HG03439 (cell line): Measurements from ENCODE around the gene CEP70.
"Not testable (repeated sequence)": the region's sequence is repeated elsewhere in the genome, so short reads cannot be mapped to it uniquely, and the experiment has no call there.

Experiments used
- ATAC-seq: cut with Tn5 transposase; IDR thresholded peaks from one replicate; pipeline ENCODE4 v1.9.1; 2021; ENCODE audit warnings: mild to moderate bottlenecking, moderate library complexity; ENCODE audit not compliant: unreplicated experiment

The CEP70 gene

DNA sequence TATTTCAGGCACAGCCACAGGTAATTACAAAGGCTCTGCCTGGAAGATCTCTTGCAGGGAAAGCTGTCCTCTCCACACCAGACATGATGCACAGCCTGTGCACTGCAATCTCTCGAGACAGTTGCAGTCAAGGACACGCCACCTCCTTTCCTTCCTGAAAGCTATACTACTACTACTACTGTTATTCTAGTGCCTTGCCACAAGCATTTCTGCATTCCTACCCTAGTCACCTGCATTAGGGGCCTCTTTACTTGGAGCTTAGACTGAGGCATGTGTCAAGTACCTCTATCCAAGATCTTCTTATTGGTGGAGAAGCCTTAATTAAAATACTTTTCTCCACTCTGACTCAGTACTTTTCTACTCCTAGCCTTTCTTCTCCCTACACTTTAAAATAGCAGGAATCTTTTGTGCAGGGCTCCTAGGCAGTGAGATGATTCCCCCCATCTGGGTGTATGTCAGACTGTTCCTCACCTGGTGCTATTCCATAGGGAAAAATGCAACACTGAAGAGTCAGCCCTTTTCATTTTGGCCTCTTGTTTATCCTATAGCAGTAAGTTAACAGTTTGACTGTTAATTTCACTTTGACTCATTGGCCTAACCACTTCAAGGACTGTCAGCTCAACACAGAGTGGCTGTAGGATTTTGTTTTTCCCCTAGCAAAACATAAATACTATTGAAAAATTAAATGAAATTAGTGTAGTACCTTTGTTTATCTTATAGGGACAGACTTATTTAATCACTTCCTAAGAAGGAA is 80.8 kb downstream of the CEP70 start:
- ATAC-seq, result peak; percentile 88

DNA sequence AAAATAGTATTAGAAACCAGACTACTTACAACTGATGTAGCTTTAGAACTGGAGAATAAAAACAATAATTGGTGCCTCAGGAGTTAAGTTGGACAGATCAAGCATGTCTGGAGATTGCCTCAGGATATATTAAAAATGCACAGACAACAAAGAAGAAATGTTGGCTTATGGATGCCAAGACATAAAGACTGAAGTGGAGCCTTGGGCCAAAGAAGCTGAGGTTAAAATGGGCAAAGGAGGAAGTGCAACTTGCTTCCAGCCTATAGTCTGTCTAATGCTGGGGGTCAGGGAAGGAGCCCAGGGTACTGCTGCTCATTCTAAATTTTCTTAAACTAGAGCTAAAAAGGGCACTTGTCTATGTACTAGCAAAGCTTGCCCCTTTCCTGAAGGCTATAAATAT is 82.1 kb downstream of the CEP70 start:
- no peak for ATAC-seq

DNA sequence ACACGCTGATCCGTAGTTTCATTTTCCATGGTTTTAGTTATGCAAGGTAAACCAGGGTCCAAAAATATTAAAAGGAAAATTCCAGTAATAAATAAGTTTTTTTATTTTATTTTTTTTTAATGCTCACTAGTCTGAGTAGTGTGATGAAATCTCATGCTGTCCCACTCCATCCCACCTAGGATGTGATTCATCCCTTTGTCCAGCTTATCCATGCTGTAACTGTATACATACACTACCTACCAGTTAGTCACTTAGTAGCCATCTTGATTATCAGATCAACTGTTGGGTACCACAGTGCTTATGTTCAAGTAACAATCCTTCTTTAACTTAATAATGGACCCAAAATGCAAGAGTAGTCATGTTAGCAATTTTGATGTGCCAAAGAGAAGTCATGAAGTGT is 84.5 kb downstream of the CEP70 start:
- no peak for ATAC-seq

DNA sequence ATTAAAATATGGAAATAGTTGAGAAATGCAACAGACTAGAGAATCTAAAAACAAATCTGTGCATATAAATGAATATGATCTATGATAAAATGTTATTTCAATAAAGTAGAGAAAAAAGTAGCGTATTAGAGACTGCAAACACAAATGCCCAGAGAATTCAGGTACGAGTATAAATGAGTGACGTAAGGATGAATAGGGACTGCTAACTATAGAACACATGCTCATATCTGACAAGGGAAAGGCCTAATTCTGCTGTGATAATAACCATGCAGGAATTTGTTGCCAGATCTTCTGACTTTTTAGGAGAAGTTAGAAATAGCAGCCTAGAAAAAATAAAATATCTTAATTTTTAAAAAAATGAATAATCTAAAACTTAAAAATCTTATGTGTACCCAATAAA is 86.5 kb downstream of the CEP70 start:
- no peak for ATAC-seq

DNA sequence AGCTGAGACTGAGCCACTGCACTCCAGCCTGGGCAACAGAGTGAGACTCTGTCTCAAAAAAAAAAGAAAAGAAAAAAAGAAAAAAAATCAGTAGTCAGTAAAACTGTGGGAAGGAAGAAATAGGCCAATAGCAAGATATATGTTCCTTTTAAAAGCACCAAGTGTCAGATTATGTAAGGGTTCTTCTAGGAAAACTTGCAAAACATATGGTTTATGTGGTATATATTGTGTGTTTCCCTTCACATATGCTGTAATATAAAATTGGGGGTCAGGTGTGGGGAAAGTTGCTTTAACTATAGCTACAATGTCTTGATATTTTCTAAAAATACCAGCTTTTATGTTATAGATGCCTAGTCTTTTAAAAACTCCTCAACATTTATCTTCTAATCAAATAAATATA is 95.1 kb downstream of the CEP70 start:
- ATAC-seq, result no peak

DNA sequence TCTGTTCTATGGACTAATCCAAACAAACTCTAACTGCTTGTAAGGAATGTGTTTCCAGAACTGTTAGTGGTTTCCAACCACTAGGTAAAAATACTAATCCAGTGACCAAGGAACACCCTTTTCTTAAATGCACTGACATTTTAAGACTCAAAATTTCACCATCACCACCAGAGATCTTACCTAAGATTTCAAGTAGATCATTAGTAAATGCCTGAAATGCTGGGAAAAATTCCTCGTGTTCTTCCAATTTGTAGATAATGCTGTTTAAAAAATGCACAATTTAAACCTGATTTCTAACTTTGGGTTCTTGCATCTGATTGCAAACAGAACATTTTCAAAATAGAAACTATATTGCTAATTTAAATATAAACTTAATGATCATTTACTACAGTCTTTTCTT is 96.2 kb downstream of the CEP70 start:
- no peak for ATAC-seq

DNA sequence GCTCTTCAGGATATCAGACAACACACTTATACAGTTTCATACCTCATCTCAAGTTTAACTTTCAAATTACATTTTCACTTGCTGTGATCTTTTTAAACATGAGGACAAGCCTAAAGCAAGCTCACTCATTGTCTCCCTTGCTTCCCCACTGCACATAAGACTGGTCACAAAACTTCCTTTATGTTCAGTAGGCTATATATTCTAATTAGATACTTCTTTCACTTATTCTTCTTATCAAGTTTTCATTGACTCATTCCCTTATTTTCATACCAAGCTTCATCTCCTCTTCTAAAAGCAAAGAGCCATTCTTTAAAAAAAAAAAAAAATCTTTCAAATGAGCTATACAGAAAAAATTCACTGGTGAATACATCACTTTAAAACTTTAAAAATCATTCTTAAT is 97.0 kb downstream of the CEP70 start:
- ATAC-seq, result no peak

DNA sequence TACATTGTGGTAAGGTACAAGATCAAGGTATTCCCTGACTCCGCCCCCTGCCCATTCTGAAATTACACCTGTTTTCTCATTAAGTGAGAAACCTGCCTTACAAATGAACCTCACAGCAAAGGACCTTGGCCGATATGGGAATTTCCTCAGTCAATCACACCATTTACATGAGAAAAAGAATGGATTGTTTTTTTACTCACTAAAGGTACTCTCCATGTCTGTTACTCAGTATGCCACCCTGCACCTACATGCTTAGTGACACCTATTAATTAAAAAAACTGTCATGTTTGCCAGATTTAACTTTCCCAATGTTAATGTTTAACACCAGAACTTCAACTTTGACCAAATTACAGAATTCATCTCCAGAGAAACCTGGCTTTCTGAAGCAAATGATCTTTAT is 97.6 kb downstream of the CEP70 start:
- ATAC-seq, result no peak

DNA sequence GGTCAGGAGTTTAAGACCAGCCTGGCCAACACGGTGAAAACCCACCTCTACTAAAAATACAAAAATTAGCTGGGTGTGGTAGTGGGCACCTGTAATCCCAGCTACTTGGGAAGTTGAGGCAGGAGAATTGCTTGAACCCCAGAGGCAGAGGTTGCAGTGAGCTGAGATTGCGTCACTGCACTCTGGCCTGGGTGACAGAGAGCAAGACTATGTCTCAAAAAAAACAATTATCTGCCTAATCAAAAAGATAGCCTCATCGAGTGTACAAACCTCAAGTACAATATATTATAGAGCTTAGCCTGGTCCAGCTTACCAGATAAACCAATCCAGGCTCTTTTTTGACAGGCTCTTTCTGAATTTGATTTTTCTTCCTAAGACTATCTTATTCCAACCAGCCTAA is 98.4 kb downstream of the CEP70 start:
- ATAC-seq, result not testable (repeated sequence)

DNA sequence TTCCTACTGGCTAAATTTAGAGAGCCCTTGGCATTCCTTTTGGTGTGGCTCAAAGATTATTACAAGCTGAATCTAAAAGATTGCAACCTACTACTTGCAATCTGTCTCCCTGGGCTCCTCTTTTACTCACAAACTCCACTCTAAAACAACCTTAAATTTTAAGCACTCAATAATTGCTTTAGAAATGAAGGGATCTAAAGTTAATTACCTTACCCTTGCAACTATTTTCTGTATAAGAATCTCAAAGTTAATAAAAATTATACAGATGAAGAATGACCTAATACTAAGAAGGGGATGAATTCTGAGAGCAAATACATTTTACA is 99.5 kb downstream of the CEP70 start:
- ATAC-seq, result no peak

DNA sequence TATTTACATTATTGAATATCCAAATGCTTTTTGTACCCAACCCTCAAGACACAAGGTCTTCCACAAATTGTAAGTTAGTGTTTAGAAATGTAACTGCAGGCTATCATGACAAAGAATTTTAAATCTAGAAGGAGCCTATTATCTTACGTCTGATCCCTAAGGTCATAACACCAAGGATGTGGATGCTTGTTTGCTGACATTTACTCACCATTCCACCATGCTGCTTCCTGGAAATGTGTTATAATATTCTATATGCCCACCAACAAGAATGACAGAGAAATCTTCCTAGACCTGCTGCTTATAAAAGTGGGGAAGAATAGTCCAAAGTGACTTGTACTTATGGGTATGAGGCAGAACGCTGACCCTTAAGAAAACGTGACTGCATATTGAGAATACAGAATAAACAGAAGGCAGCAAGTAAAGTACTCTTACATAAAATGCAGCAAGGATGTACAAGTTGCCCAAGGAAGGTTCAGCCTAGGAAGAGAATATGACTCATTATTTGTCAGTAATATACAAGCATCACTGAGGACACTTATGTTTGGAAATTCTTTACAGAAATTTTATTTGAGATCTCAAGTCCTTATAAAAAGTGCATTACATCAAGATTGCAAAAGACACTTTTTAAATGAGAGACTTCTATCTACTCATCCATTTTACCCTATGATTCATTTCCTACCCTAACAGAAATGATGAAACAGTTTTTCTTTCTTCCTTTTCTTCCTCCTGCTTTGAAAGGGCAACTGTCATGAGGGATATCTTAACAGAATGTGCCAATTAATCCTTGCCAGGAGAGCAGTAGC is 100.1 kb downstream of the CEP70 start:
- no peak for ATAC-seq

DNA sequence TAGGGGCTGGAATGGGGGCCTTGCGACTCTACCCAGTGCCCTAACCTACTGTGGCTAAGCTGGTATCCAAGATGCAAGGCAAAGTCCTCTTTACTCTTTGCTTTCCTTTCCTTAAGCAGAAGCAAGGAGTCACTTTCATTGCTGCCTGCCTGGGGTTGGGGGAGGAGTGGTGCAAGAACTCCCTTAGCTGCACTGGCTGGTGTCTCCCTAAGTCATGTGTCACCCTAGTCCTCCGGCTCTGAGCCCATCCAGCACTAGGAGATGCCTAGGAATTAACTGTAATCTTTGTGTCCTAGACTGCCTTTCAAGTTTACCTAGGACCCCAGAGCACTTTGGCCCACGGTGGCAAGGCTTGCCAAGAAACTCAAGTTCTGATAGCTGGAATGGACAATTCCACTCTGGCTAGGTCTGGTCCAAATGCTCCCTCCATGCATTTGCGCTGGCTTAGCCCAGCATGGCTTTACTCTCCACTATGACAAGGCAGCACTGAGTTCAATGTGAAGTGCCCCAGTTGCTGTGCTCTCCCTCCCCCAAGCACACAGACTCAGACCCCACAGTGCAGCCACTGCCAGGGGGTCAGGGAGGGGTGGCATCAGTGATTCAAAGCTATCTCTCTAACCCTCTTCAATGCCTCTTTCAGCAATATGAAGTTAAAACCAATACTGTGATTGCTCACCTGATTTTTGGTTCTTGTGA is 100.9 kb downstream of the CEP70 start:
- no peak for ATAC-seq

DNA sequence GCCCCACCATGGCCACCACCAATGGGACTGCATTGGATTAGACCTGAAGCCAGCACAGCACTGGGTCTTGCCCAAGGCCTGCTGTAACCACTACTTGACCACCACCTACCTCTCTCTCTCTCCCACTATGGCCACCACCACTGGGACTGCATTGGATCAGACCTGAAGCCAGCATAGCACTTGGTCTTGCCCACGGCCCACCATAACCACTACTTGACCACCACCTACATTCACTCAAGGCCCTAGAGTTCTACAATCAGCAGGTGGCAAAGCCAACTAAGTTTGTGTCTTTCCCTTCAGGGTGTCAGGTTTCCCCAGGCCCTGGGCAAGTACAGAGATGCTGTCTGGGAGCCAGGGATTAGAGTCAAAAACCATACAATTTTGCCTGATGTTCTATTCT is 102.1 kb downstream of the CEP70 start:
- no peak for ATAC-seq

DNA sequence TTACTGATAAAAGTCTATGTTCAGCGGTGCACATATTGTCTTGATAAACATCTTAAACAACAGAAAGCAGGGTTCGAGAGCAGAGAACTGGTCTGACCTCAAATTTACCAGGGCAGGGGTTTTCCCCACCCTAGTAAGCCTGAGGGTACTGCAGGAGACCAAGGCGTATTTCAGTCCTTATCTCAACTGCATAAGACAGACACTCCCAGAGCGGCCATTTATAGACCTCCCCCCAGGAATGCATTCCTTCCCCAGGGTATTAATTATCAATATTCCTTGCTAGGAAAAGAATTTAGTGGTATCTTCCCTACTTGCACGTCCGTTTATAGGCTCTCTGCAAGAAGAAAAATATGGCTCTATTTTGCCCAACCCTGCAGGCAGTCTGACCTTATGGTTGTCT is 107.5 kb downstream of the CEP70 start:
- not testable (repeated sequence) for ATAC-seq

DNA sequence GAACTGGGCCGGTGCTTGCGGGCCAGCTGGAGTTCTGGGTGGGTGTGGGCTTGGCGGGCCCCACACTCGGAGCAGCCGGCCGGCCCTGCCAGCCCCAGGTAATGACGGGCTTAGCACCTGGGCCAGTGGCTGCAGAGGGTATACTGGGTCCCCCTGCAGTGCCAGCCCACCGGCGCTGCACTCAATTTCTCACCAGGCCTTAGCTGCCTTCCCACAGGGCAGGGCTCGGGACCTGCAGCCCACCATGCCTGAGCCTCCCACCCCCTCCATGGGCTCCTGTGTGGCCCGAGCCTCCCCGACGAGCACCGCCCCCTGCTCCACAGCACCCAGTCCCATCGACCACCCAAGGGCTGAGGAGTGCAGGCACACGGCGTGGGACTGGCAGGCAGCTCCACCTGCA is 109.4 kb downstream of the CEP70 start:
- ATAC-seq, result not testable (repeated sequence)

DNA sequence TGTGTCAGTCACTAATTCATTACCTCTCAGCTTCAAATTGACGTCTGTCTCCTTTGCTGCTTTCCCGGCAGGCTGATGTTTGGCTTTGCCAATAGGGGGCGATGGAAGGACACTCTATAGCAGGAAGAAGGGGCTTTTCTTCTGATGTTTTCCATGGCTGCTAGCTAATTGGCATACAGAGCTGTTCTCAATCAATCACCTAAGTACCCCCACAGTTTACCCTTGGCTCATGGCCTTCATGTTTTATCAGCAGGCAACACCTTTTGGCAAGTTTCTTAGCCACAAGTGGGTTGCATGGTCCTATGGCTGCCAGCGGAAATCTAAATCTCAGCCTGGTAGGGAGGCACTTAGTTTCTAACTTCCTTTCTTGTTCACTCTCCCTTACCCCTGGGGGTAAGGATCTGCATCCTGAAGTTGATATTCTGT is 114.6 kb downstream of the CEP70 start:
- no peak for ATAC-seq

DNA sequence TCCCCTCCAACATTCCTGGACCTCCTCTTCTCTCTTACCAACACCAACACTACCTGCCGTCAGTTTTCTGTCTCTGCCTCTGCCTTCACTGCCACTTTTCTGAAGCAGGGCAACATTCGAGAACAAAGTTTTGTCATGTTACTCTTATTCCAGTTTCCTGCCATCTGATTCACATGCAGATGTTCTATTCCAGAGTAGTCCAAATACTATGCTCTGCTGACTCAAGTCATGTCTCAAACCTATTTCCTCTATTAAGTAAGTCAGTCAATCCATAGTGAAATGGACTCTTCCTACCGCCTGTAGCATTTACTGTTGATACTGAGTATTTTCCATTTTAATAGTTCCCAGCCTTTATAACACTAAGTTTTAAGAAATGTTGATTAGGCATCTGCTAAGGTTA is 116.3 kb downstream of the CEP70 start:
- ATAC-seq, result no peak

DNA sequence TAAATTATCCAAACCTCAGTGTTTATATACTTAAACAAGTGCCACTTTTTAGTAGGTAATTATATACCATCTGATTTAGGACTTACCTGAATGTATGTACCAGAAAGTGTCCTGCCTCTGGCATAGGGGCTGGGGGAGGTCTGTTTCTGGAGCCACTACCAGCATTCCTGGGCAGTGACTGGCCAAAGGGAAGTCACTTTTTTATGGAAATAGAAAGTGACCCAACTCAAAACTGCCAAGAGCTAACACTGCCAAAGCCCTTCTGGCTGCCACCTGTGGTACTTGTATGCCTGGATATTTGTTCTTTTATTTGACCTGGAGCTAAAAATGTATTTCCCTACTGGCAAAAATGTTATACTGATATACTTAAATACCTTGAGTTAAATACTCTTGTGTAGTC is 116.9 kb downstream of the CEP70 start:
- ATAC-seq, result no peak

DNA sequence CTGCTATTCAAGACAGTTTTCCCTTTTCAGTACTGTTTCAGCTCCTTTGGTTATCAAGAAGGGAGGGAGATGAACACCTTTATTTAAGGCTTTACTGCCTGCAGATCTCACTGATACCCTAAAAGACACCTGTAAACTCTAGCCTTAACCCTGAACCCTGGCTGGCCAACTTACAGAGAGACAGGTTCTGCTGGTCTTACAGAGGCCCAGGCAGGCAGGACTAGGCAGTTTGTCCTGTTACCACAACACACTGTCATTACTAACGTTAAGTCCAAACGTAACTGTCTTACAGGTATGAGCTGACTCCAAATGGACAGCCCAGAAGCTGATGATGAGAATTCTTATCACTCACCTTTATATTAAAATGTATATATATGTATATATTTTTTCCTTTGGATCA is 117.5 kb downstream of the CEP70 start:
- no peak for ATAC-seq

DNA sequence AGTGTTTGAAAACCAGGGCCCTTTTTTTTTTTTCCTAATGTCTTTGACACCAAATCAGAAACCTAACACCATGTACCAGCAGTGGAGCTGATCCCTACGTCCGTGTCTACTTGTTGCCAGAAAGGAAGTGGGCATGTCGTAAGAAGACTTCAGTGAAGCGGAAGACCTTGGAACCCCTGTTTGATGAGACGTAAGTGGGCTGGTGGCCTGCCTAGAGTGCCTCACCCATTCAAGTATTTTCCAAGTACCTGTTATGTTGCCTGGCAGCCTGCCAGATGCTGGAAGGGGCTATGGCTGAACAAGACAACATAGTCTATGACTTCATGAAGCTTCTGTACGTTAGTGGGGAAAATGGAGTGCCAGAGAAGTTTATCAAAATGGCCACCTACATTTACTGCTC is 119.9 kb downstream of the CEP70 start:
- ATAC-seq, result no peak

DNA sequence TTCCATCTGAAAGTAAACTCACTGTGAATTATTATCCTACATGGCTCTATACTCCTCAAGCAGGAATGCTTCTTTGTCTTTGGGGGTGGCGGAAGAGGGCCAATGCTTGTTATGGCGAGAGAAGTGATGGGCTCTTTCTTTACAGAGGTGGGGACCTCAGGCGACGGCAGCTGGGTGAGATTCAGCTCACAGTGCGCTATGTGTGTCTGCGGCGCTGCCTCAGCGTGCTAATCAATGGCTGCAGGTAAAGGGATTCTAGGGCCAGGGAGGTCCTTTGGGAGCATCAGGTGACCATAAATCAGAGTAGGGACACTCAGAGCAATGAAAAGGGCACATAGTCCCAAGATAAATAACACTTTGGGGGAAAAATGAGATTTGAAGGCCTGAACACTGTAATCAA is 120.7 kb downstream of the CEP70 start:
- ATAC-seq, result no peak
